ENCODE results near the gene PTPRZ1.

The PTPRZ1 gene

DNA sequence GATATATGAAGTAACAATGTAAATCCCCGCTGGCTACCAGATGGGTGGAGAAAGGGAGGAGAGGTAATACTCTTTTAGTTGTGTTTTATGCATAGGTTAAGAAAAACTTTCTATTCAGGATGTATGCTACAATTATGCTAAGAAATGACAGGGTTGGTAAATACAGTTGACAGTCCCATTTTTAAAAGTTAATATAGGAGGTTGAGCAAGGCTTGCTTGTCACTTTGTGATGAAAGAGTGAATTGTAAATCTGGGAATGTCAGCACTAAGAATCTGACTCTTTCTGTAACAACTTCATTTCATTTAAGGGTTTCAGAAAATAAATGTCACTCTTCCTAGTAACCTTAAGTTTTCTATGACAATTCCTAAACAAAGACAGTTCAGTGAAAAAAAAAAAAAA lies 59.8 kb downstream of the PTPRZ1 start:
- no peaks in the 10 kb centered on the region for H3K36me3 ChIP-seq (replicated peaks)
- no peaks in the 10 kb centered on the region for H3K27me3 ChIP-seq (replicated peaks)
- no peak overlapping the region for H3K4me3 ChIP-seq (ENCODE audit: low read depth, low read length)
- no peak for DNase-seq
- in situ Hi-C loops (cut with HindIII; ENCODE audit: low pct_ligation_motif_present, low sequenced_read_pairs) = no loop called here
- no peak overlapping the region for H3K27ac ChIP-seq
- TF ChIP-seq, protein P1, sequence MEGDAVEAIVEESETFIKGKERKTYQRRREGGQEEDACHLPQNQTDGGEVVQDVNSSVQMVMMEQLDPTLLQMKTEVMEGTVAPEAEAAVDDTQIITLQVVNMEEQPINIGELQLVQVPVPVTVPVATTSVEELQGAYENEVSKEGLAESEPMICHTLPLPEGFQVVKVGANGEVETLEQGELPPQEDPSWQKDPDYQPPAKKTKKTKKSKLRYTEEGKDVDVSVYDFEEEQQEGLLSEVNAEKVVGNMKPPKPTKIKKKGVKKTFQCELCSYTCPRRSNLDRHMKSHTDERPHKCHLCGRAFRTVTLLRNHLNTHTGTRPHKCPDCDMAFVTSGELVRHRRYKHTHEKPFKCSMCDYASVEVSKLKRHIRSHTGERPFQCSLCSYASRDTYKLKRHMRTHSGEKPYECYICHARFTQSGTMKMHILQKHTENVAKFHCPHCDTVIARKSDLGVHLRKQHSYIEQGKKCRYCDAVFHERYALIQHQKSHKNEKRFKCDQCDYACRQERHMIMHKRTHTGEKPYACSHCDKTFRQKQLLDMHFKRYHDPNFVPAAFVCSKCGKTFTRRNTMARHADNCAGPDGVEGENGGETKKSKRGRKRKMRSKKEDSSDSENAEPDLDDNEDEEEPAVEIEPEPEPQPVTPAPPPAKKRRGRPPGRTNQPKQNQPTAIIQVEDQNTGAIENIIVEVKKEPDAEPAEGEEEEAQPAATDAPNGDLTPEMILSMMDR (IDR thresholded peaks at IDR 0.05; ENCODE audit: low read depth, low read length, missing control alignments) = no peak

DNA sequence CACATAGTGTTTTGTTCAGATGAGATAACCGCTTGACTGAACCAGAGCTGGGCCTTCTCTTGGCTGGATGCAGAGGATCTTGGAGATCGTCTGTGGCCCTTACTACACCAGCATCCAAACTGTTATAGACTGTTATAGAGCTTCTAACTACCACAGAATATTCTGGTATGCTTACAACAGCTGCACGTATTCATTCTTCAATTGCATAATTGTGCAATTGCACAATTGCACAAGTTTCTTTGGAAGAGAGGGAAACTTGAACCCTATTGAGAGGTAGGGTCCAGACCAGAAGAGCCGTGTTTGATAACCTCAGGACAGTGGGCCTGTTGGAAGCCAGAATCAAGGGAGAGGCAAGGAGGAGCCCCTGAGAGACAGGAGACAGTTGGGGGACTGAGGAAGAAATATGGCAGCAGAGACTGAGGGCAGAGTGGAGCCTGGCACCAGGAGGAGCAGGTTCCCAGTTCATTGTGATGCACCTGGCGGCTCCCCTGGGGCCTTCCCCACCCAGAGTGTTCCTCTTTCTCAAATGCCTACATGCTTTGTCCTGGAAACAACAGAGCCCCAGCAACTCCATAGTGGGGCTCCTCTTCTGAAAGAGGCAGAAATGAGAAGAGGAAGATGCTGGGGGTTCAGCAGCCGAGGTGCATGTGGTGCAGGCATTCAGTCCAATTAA lies 64.1 kb downstream of the PTPRZ1 start:
- Histone ChIP-seq H3K27ac (no peak overlapping the region), H3K4me3 (ENCODE audit: low read depth, low read length) (no peak overlapping the region), H3K36me3 (replicated peaks) (no peaks in the 10 kb centered on the region), H3K27me3 (replicated peaks) (no peaks in the 10 kb centered on the region)
- in situ Hi-C loops (cut with HindIII; ENCODE audit: low pct_ligation_motif_present, low sequenced_read_pairs) = no loop called here
- DNase-seq = no peak
- TF ChIP-seq, protein P1 (IDR thresholded peaks at IDR 0.05; ENCODE audit: low read depth, low read length, missing control alignments) = no peak

DNA sequence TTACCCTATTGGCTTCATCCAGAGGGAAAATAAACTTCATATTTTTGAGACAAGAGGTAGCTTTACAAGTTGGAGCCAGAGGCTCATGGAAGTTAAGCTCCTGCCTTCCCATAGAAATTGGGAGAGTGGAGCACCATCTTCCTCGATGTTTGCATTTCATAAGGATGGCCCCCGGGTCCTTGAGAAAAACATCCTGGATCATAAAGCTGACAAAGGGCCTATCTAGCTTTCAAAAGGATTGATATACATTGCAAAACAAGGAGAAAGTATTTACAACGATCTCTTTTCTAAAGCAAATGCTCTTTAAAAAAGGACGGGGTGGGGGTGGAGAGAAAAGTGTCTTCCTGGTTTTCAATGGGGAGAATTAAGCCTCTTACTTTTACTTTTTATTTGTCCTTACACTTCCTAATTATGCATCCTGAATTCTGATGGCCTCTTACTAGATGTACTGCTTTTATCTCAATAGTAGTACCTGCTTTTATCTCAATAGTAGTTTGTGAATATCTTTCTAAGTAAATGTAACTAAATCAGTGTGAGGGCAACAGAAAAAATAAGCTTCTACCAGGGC lies 65.6 kb downstream of the PTPRZ1 start:
- H3K36me3 ChIP-seq (replicated peaks) = no peaks in the 10 kb centered on the region
- in situ Hi-C loops (cut with HindIII; ENCODE audit: low pct_ligation_motif_present, low sequenced_read_pairs) = no loop called here
- no peak for DNase-seq
- TF ChIP-seq, protein P1 (IDR thresholded peaks at IDR 0.05; ENCODE audit: low read depth, low read length, missing control alignments) = no peak
- no peaks in the 10 kb centered on the region for H3K27me3 ChIP-seq (replicated peaks)
- no peak overlapping the region for H3K27ac ChIP-seq
- H3K4me3 ChIP-seq (ENCODE audit: low read depth, low read length) = no peak overlapping the region

DNA sequence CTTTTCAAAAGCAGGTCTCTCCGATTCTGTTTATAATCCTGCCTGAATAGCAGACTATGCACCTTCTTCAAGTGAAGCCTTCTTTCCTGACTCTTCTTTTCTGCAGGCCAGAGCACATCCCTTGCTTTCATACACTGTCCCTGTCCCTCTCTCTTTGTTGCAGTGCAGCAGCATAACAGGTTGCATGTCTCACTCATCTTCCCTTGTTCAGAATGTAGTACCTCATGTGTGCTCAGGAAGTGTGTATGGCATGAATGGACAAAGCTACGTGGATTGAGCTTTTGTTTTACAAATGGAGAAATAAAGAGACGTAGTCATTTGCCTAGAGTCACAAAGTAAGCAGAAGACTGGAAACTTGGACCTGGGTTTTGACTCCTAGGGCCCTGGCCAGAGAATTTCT lies 68.0 kb downstream of the PTPRZ1 start:
- Histone ChIP-seq H3K4me3 (ENCODE audit: low read depth, low read length) (no peak overlapping the region), H3K27me3 (replicated peaks) (no peaks in the 10 kb centered on the region), H3K36me3 (replicated peaks) (no peaks in the 10 kb centered on the region), H3K27ac (no peak overlapping the region)
- in situ Hi-C loops (cut with HindIII; ENCODE audit: low pct_ligation_motif_present, low sequenced_read_pairs) = no loop called here
- no peak for DNase-seq
- TF ChIP-seq, protein P1 (IDR thresholded peaks at IDR 0.05; ENCODE audit: low read depth, low read length, missing control alignments) = no peak

DNA sequence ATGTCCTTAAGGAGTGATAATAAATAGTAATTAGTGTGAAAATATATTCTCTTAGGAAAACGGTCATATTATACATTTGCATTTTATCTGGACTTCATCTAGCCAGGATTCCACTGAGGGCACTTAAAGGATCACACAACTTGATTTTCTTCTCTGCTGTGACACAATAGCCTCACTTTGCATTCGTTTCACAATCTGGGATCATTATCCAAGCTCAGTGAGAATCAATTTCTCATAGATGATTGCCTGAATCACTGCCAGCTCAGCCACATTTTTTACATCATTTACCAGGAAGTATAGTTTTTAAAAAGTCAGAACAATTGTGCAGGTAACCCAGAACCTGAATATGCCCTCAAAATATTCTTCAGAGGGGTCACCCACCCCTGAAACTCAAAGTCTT lies 68.9 kb downstream of the PTPRZ1 start:
- Histone ChIP-seq H3K27me3 (replicated peaks) (no peaks in the 10 kb centered on the region), H3K27ac (no peak overlapping the region), H3K4me3 (ENCODE audit: low read depth, low read length) (no peak overlapping the region), H3K36me3 (replicated peaks) (no peaks in the 10 kb centered on the region)
- no peak for DNase-seq
- in situ Hi-C loops (cut with HindIII; ENCODE audit: low pct_ligation_motif_present, low sequenced_read_pairs) = no loop called here
- TF ChIP-seq, protein P1 (IDR thresholded peaks at IDR 0.05; ENCODE audit: low read depth, low read length, missing control alignments) = no peak

DNA sequence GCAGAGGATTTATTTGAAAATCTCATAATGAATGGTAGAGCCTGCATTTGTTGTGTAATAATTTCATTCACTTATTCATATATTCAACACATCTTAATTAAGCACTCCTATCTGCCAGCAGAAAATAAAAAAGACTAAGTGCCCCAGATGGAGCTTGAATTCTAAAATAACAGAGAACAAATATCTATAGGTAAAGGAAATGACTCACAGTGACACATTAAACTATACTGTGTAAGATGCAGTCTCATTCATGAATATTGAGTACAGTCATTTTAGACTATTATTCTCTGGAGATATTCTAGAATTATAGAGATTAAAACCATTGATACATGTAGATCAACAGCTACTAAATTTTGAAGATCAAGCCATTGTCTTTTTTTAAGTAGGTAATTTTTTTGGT lies 72.1 kb downstream of the PTPRZ1 start:
- Histone ChIP-seq H3K36me3 (replicated peaks) (no peaks in the 10 kb centered on the region), H3K27me3 (replicated peaks) (no peaks in the 10 kb centered on the region), H3K27ac (no peak overlapping the region), H3K4me3 (ENCODE audit: low read depth, low read length) (no peak overlapping the region)
- in situ Hi-C loops (cut with HindIII; ENCODE audit: low pct_ligation_motif_present, low sequenced_read_pairs) = no loop called here
- DNase-seq = no peak
- TF ChIP-seq, protein P1 (IDR thresholded peaks at IDR 0.05; ENCODE audit: low read depth, low read length, missing control alignments) = no peak
